Thymus (tissue), 11 donors: ENCODE data around the gene SDHA. TPM values are rescaled to one million over a fixed set of nuclear protein-coding genes. Genes with fewer than 3 reads are reported as not detected.

Experiments used
- DNase-seq, 9 donors: peaks; one replicate each; pipeline ENCODE4 v3.0.0-alpha.2; 2013; ENCODE audit warnings: low spot score in 9 of 9, low read depth in 6 of 9, missing footprints in 1 of 9
- H3K27ac ChIP-seq, 2 donors: one replicate each; pipeline ENCODE4 v1.5.1; 2013; ENCODE audit warnings: control low read depth in 1 of 2, low read depth in 1 of 2, low read length in 1 of 2, mild to moderate bottlenecking in 1 of 2, moderate library complexity in 1 of 2
- H3K27me3 ChIP-seq, 2 donors: one replicate each; pipeline ENCODE4 v1.5.1; 2013; ENCODE audit warnings: low read length in 1 of 2; ENCODE audit not compliant: control insufficient read depth in 2 of 2, insufficient read depth in 1 of 2
- H3K36me3 ChIP-seq, 2 donors: one replicate each; pipeline ENCODE4 v1.5.1; 2013; ENCODE audit warnings: low read length in 1 of 2, mild to moderate bottlenecking in 1 of 2, moderate library complexity in 1 of 2; ENCODE audit not compliant: control insufficient read depth in 2 of 2, insufficient read depth in 2 of 2
- H3K4me1 ChIP-seq, 2 donors: one replicate each; pipeline ENCODE4 v1.5.1; 2013; ENCODE audit warnings: low read length in 2 of 2; ENCODE audit not compliant: control insufficient read depth in 2 of 2, insufficient read depth in 2 of 2
- H3K4me3 ChIP-seq, 2 donors: one replicate each; pipeline ENCODE4 v1.5.1; 2013; ENCODE audit warnings: low read length in 2 of 2, control low read depth in 1 of 2, mild to moderate bottlenecking in 1 of 2
- H3K9me3 ChIP-seq, 2 donors: one replicate each; pipeline ENCODE4 v1.5.1; 2013; ENCODE audit warnings: low read length in 1 of 2, mild to moderate bottlenecking in 1 of 2; ENCODE audit not compliant: control insufficient read depth in 2 of 2, insufficient read depth in 1 of 2
- WGBS: extraction: QIAGEN DNeasy Blood & Tissue Kit; methylation state at CpG from one replicate; pipeline ENCODE4 v1.1.7; 2013; 5-methylcytosine and 5-hydroxymethylcytosine counted together
- polyA plus RNA-seq: library from polyadenylated mRNA; stranded (reverse); fragments of 200-250 nt; gene quantifications from one replicate; pipeline ENCODE4 v1.2.3, GENCODE V29; 2013
- total RNA-seq: library from RNA; stranded (reverse); fragments of 120-200 nt; gene quantifications from one replicate; pipeline ENCODE4 v1.2.4, GENCODE V29; 2013
- donor health status: healthy.

SDHA gene
- total and polyA plus RNA-seq, 2 donors = 71.7 to 77.5 TPM

DNA sequence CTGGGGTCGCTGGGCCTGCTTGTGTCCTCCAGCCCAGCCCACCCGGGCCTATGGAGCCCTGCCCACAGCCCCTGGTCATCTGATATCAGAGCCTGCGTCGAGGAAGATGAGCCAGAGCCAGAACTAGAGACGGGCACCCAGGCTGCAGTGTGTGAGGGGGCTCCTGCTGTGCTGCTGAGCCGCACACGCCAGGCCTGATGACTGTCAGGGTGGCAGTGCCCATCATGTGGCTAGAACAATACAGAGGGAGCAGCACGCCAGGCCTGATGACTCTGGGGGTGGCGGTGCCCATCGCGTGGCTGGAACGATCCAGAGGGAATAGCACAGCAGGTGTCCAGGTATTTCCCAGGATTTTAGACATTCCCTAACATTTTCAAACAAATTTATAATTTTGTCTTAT, 36.0 kb upstream of the SDHA start:
- Histone ChIP-seq H3K4me3 (no peak overlapping the region), H3K9me3 (no peaks in the 10 kb centered on the region), H3K4me1 (no peaks in the 10 kb centered on the region), H3K27ac (no peak overlapping the region), H3K27me3 (peaks cover 0 to 10% of the 10 kb centered on the region in 2 donors), H3K36me3 (no peaks in the 10 kb centered on the region)
- 97% methylated on average over 12 of the region's 12 CpGs for WGBS
- DNase-seq = no peak

DNA sequence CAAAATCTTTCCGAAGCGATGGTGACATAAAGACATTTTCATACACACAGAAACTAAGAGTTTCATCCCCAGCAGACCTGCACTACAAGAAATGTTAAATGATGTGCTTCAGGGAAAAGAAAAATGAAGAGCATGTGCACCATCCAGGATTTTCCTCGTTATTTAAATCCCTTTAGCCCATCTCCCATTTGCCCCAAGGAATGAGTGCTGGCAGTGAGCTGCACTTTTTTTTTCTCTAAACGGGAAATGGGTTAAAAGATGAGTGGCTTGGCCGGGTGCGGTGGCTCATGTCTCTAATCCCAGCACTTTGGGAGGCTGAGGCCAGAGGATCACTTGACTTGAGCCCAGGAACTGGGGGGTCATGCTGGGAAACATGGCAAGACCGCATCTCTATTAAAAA, 33.6 kb upstream of the SDHA start:
- WGBS = 94% methylated on average over 7 of the region's 7 CpGs
- Histone ChIP-seq H3K27me3 (peaks cover 0 to 7% of the 10 kb centered on the region in 2 donors), H3K4me3 (no peak overlapping the region), H3K27ac (no peak overlapping the region), H3K9me3 (no peaks in the 10 kb centered on the region), H3K4me1 (peaks cover 7 to 14% of the 10 kb centered on the region in 2 donors), H3K36me3 (no peaks in the 10 kb centered on the region)
- no peak for DNase-seq

DNA sequence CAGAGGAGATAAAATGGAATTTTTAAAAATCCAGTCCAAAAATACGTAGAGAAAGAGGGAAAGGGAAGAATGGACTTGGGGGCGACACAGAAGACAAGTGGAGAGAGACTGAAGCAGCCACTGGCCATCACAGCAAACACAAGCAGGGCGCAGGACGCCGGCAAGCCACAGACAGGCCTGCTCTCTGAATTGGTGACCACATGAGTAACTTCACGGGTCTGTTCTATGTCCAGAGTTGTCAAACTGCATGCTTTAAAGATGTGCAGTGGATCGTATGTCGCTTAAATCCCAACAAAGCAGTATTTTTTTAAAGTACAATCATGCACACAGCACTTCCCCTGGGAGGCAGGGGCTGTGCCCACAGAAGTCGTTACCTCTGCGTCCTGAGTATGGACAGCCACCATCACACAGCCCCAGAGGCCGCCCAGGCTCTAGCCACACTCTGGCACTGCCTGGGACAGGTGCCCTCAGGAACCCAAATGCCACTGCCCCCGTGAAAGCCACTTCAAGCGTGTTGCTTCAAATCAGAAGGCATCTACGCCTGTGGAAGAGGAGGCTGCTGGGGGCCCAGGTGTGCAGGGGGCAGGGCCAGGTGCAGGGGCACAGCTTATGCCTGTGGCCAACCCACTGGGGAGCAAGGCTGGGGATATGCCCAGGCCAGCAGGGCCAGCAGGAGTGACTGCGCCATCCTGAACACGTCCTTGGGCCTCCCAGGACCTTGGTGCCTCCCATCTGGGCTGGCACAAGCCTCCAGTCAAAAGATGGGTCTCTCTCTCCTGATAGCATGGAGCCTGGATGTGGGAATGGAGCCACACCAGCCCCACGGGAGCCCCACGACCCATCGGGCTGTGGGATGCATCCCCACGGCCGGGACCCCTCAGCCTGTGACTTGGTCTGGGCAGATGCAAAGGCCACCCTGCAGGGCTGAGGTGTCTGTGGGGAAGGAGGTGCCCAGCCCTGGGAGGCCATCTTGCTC, 32.7 kb upstream of the SDHA start:
- no peak for DNase-seq
- peaks cover 7 to 22% of the 10 kb centered on the region in 2 donors for H3K4me1 ChIP-seq
- H3K9me3 ChIP-seq = no peaks in the 10 kb centered on the region
- no peak overlapping the region for H3K27ac ChIP-seq
- 89% methylated on average over 21 of the region's 21 CpGs for WGBS
- no peak overlapping the region for H3K4me3 ChIP-seq
- peaks cover 0 to 2% of the 10 kb centered on the region in 2 donors for H3K27me3 ChIP-seq
- no peaks in the 10 kb centered on the region for H3K36me3 ChIP-seq

DNA sequence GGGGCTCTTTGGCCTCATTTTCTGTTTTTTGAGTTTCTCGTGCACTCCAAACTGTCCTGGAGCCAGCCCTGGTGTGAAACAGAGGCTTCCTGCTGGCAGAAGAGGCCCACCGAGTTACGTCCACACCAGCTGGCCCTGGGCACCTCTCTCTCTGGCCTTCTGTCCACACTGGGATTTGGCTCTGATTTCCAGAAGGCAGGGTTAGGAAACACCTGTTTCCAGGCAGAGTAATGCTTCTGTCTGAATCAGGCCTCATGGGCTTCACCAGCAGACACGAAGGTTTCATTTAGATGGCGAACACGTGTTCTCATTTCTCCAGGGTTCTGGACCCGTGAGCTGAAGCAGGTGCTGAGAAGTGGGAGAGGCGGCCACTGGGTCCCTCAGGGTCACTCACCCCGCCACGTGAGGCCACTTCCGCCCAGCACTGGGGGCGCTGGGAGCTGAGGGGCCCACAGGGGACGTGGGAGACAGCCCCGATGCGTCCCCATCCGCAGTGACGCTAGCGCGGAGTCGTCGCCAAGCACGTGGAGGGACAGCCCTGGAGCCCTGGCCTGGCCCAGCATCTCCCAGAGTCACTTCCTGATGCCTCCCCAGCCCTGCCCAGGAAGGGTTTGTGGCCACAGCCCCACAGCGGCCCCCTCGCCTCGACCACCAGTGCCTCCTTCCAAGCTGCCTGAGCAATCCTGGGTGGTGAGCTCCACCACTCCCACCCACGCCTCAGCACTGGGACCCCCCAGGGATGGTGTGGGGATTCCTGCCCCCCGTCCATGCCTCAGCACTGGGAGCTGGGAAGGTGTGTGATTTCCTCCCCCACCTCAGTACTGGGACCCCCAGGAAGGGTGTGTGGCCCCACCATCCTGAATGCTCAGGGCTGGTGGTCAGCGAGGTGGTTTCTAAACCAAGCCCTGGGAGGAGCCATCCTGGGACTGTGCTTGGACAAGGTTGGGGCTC, 31.8 kb upstream of the SDHA start:
- DNase-seq = no peak
- no peak overlapping the region for H3K27ac ChIP-seq
- H3K4me3 ChIP-seq = no peak overlapping the region
- peaks cover 7 to 31% of the 10 kb centered on the region in 2 donors for H3K4me1 ChIP-seq
- no peaks in the 10 kb centered on the region for H3K36me3 ChIP-seq
- WGBS = 89% methylated on average over 28 of the region's 28 CpGs
- no peaks in the 10 kb centered on the region for H3K9me3 ChIP-seq
- H3K27me3 ChIP-seq = peaks cover 0 to 2% of the 10 kb centered on the region in 2 donors

DNA sequence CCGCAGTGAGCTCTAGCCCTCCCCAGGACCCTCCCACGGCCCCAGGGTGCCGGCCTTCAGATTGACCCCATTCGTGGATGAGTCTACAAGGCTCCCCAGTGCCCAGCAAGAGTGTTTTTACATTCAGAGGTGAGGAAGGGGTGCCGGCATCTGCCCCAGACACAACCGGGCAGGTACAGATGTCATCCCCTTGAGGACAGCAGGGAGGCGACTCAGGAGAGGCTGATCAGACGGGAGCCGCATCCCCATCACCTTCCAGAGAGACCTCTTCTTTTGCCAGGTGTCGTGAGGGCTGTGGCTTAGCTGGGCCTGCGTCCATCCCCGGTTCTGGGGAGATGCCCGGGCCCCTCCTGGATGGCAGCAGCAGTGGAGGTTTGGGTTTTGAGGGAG, 31.1 kb upstream of the SDHA start:
- 92% methylated on average over 13 of the region's 13 CpGs for WGBS
- Histone ChIP-seq H3K27ac (no peak overlapping the region), H3K9me3 (no peaks in the 10 kb centered on the region), H3K4me1 (peaks cover 12 to 38% of the 10 kb centered on the region in 2 donors), H3K4me3 (no peak overlapping the region), H3K27me3 (peaks cover 0 to 4% of the 10 kb centered on the region in 2 donors), H3K36me3 (no peaks in the 10 kb centered on the region)
- no peak for DNase-seq

DNA sequence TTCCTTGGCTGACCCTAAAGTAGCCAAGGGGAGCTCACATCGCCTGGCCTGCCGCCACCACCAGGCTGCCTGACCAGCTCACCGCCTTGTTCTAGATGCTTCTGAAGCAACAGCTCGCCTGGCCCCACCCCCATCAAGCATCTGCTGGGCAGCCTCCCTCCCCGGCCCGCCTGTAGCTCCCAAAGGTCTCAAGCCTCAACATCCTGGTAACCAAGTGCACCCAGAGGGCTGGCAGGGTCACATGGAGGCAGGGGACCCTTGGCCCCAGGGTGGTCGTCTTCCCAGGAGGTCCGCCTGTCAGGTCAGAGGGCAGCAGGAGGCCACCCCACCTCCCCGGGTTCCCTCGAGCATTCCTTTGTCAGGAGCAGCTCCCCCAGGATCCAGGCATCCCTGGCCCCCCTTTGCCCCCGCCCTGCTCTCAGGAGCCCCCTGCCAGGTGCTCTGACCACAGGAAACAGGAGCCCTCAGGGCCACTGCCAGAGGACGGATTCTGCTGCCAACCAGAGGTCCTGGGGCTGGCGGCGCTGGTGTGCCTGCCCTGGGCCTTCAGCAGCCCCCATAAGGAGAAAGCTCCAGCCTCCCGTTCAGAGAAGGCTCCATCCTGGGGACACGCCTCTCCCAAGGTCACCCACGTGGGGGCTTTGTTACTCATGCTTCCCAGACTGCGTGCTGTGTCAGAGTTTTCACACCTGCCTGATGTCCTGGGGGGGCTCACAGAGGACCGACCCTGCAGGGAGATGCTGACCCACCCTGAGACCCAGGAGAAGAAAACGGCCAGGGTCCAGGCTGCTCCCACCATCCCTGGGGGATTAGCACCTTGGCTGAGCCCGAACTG, 30.3 kb upstream of the SDHA start:
- H3K36me3 ChIP-seq = no peaks in the 10 kb centered on the region
- no peak overlapping the region for H3K4me3 ChIP-seq
- H3K27me3 ChIP-seq = peaks cover 0 to 4% of the 10 kb centered on the region in 2 donors
- H3K9me3 ChIP-seq = no peaks in the 10 kb centered on the region
- 79% methylated on average over 21 of the region's 21 CpGs for WGBS
- no peak for DNase-seq
- no peak overlapping the region for H3K27ac ChIP-seq
- peaks cover 13 to 46% of the 10 kb centered on the region in 2 donors for H3K4me1 ChIP-seq

DNA sequence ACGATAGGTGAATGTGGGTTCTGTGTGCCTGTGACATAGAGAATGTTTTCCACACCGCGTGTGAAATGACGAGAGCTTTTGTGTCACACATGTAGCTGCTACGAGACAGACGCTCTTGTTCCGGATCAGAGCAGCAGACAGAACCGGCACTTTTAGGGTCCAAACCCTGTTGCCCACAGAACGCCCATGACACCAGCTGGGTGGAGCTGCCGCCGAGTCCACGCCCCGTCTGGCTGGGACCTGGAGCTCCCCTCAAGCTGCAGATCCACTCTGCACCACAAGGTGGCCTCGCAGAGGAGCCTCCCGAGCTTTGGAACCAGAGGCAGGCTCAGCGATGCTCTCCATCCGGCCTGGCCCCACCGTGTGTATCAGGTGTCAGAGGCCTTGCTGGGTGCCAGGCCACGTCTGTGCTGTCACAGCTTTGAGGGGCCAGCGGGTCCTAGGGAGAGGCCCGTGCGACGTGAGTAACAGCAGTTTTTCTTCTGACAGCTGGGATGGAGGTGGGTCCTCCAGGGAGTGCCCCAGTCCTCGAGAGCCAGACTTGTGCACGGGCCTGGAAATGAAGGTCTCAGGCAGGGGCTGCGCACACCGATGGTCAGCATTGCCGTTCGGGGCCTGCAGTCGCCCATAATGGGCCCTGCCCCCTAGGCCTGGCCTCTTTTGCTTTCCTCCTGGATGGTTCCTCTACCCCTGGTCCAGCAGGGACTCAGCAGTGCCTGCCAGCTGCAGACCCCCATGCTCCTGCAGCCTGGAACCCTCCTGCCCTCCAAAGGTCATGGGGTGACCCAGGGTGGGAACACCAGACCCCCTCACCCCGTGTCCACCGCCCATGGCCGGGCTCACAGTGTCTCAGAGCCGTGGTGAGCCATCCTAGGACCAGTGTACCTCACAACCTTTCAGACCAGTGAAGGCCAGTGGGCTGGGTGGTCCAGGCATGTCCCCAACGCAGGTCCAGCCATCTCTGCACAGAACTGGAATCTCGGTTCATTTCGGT, 29.3 kb upstream of the SDHA start:
- H3K27ac ChIP-seq = no peak overlapping the region
- H3K9me3 ChIP-seq = no peaks in the 10 kb centered on the region
- H3K4me3 ChIP-seq = no peak overlapping the region
- WGBS = 46% methylated on average over 37 of the region's 37 CpGs
- H3K4me1 ChIP-seq = peaks cover 13 to 48% of the 10 kb centered on the region in 2 donors
- peaks cover 0 to 4% of the 10 kb centered on the region in 2 donors for H3K27me3 ChIP-seq
- DNase-seq = peak; percentile 71 to 94 (median 87)
- H3K36me3 ChIP-seq = no peaks in the 10 kb centered on the region
